Lower leg skin (tissue), 3 donors: ENCODE results near the gene RPL10.

ENCODE experiments used
- CTCF ChIP-seq, 3 donors: fragments of 450-650 bp; IDR thresholded peaks; one replicate each; pipeline ENCODE4 v1.5.1; 2016; ENCODE audit warnings: antibody characterized with exemption in 3 of 3, mild to moderate bottlenecking in 3 of 3, moderate library complexity in 2 of 3
- POLR2A ChIP-seq, 2 donors: fragments of 450-650 bp; IDR thresholded peaks; one replicate each; pipeline ENCODE4 v1.6.1; 2016 to 2017; ENCODE audit warnings: antibody characterized with exemption in 2 of 2, mild to moderate bottlenecking in 1 of 2, moderate library complexity in 1 of 2

GRCh38 chrX:154358829-154359228, 39.3 kb upstream of the RPL10 start:
- TF ChIP-seq CTCF (IDR thresholded peaks at IDR 0.05) = no peak
- no peak for TF ChIP-seq POLR2A (IDR thresholded peaks at IDR 0.05)
